ENCODE results near the gene ENTHD1.

- TF ChIP-seq HDAC6 (IDR thresholded peaks at IDR 0.05; ENCODE audit: low read depth, low read length) (no peak), EWSR1 (IDR thresholded peaks at IDR 0.05; ENCODE audit: borderline replicate concordance, low read depth, partially characterized antibody) (no peak), ZHX1 (conservative IDR thresholded peaks at IDR 0.05; ENCODE audit: low read length) (no peak), FOS (IDR thresholded peaks at IDR 0.05; ENCODE audit: extremely low read depth, insufficient read length) (no peak), TAF1 (IDR thresholded peaks at IDR 0.05; ENCODE audit: control insufficient read depth, extremely low read depth, insufficient read depth, low read length, severe bottlenecking) (no peak), SP1 (CRISPR knock-in tag; IDR thresholded peaks at IDR 0.05) (no peak), CSDE1 (IDR thresholded peaks at IDR 0.05) (no peak), CHCHD3 (CRISPR knock-in tag; IDR thresholded peaks at IDR 0.05) (no peak), TCF7L2 (IDR thresholded peaks at IDR 0.05; ENCODE audit: low read depth, low read length) (no peak), POLR2AphosphoS5 (IDR thresholded peaks at IDR 0.05; ENCODE audit: control insufficient read depth, insufficient read depth, low read depth, low read length) (no peak), RBBP5 (IDR thresholded peaks at IDR 0.05; ENCODE audit: borderline replicate concordance, insufficient read depth, low read length, poor library complexity, severe bottlenecking) (no peak)
- TF ChIP-seq, protein P1, sequence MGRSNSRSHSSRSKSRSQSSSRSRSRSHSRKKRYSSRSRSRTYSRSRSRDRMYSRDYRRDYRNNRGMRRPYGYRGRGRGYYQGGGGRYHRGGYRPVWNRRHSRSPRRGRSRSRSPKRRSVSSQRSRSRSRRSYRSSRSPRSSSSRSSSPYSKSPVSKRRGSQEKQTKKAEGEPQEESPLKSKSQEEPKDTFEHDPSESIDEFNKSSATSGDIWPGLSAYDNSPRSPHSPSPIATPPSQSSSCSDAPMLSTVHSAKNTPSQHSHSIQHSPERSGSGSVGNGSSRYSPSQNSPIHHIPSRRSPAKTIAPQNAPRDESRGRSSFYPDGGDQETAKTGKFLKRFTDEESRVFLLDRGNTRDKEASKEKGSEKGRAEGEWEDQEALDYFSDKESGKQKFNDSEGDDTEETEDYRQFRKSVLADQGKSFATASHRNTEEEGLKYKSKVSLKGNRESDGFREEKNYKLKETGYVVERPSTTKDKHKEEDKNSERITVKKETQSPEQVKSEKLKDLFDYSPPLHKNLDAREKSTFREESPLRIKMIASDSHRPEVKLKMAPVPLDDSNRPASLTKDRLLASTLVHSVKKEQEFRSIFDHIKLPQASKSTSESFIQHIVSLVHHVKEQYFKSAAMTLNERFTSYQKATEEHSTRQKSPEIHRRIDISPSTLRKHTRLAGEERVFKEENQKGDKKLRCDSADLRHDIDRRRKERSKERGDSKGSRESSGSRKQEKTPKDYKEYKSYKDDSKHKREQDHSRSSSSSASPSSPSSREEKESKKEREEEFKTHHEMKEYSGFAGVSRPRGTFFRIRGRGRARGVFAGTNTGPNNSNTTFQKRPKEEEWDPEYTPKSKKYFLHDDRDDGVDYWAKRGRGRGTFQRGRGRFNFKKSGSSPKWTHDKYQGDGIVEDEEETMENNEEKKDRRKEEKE (IDR thresholded peaks at IDR 0.05; ENCODE audit: borderline replicate concordance in 1 of 2, control insufficient read depth in 1 of 2, low read depth in 2 of 2, low read length in 1 of 2) = no peak
These were observed 23.7 kb upstream of the ENTHD1 start for GRCh38 chr22:39917197-39917643.

Measured in K562 (cell line).